Fibroblast of lung (primary cell): Measurements from ENCODE around the gene POLR2B.

ENCODE experiments used
- CTCF ChIP-seq, 2 donors: IDR thresholded peaks in 1 of 2; conservative IDR thresholded peaks in 1 of 2; 1 replicate in 1 of 2; 2 replicates in 1 of 2; pipeline ENCODE4 v1.5.1; 2011 to 2012; ENCODE audit warnings: low read length in 2 of 2, control low read depth in 1 of 2, inconsistent platforms in 1 of 2, low read depth in 1 of 2, mild to moderate bottlenecking in 1 of 2
- EZH2 ChIP-seq: IDR thresholded peaks from 2 replicates; pipeline ENCODE4 v1.5.1; 2012; ENCODE audit warnings: low read length, control low read depth, mild to moderate bottlenecking; ENCODE audit errors: missing control alignments

- TF ChIP-seq CTCF (conservative IDR thresholded peaks at IDR 0.05 in 1 of 2, IDR thresholded peaks at IDR 0.05 in 1 of 2; ENCODE audit: low read depth in 1 of 2, low read length in 2 of 2) (no peak), EZH2 (no peak)
Measured at GRCh38 chr4:57041020-57041419, 62.3 kb downstream of the POLR2B start.
